Measurements from ENCODE around the gene EFCAB7.

Gene EFCAB7

GRCh38 chr1:63601463-63601862 lies 78.1 kb downstream of the EFCAB7 start:
- H3K4me2 ChIP-seq (ENCODE audit: insufficient read depth, low read length), result no peak overlapping the region
- peaks cover 6% of the 10 kb centered on the region; the same call in 1 of the 2 replicates for H4K20me1 ChIP-seq (ENCODE audit: insufficient read depth, low read length)
- no peak overlapping the region for H3K27ac ChIP-seq (ENCODE audit: low read length)
- H3K36me3 ChIP-seq (ENCODE audit: insufficient read depth, low read length), result no peaks in the 10 kb centered on the region
- H2AFZ ChIP-seq (ENCODE audit: low read depth, low read length), result no peak overlapping the region
- no peaks in the 10 kb centered on the region for H3K9me3 ChIP-seq (ENCODE audit: insufficient read depth, low read length, severe bottlenecking)
- no peak overlapping the region for H3K9ac ChIP-seq (ENCODE audit: low read depth, low read length)
- ATAC-seq (ENCODE audit: insufficient read depth, low read depth) (no peak), DNase-seq (no peak)
- no peak overlapping the region for H3K4me3 ChIP-seq (ENCODE audit: low read depth in 1 of 2, low read length in 2 of 2)
- no peaks in the 10 kb centered on the region for H3K4me1 ChIP-seq (ENCODE audit: insufficient read depth, low read length)
- peaks cover 1% of the 10 kb centered on the region; the same call in 1 of the 2 replicates for H3K79me2 ChIP-seq (ENCODE audit: insufficient read depth, low read length)
- TF ChIP-seq EZH2 (IDR thresholded peaks at IDR 0.05; ENCODE audit: borderline replicate concordance, low read depth, low read length, severe bottlenecking) (no peak), CTCF (IDR thresholded peaks at IDR 0.05; ENCODE audit: borderline replicate concordance, extremely low read depth, low read length, poor library complexity, severe bottlenecking) (no peak)
- H3K27me3 ChIP-seq (ENCODE audit: insufficient read depth, low read length, poor library complexity), result no peaks in the 10 kb centered on the region

GRCh38 chr1:63601912-63602311 lies 78.6 kb downstream of the EFCAB7 start:
- Histone ChIP-seq H3K27me3 (ENCODE audit: insufficient read depth, low read length, poor library complexity) (no peaks in the 10 kb centered on the region), H3K79me2 (ENCODE audit: insufficient read depth, low read length) (peaks cover 1% of the 10 kb centered on the region; the same call in 1 of the 2 replicates), H3K36me3 (ENCODE audit: insufficient read depth, low read length) (no peaks in the 10 kb centered on the region), H4K20me1 (ENCODE audit: insufficient read depth, low read length) (peaks cover 4% of the 10 kb centered on the region; the same call in 1 of the 2 replicates), H3K27ac (ENCODE audit: low read length) (no peak overlapping the region), H3K4me1 (ENCODE audit: insufficient read depth, low read length) (no peaks in the 10 kb centered on the region), H3K9me3 (ENCODE audit: insufficient read depth, low read length, severe bottlenecking) (no peaks in the 10 kb centered on the region), H2AFZ (ENCODE audit: low read depth, low read length) (no peak overlapping the region), H3K4me2 (ENCODE audit: insufficient read depth, low read length) (no peak overlapping the region), H3K9ac (ENCODE audit: low read depth, low read length) (no peak overlapping the region), H3K4me3 (ENCODE audit: low read depth in 1 of 2, low read length in 2 of 2) (no peak overlapping the region)
- TF ChIP-seq CTCF (IDR thresholded peaks at IDR 0.05; ENCODE audit: borderline replicate concordance, extremely low read depth, low read length, poor library complexity, severe bottlenecking), result no peak
- TF ChIP-seq EZH2 (IDR thresholded peaks at IDR 0.05; ENCODE audit: borderline replicate concordance, low read depth, low read length, severe bottlenecking), result no peak
- ATAC-seq (ENCODE audit: insufficient read depth, low read depth) (no peak), DNase-seq (no peak)

- H3K4me2 ChIP-seq (ENCODE audit: insufficient read depth, low read length), result no peak overlapping the region
- peaks cover 1% of the 10 kb centered on the region; the same call in 1 of the 2 replicates for H3K79me2 ChIP-seq (ENCODE audit: insufficient read depth, low read length)
- no peak overlapping the region for H3K9ac ChIP-seq (ENCODE audit: low read depth, low read length)
- ATAC-seq (ENCODE audit: insufficient read depth, low read depth) (no peak), DNase-seq (no peak)
- no peak overlapping the region for H3K4me3 ChIP-seq (ENCODE audit: low read depth in 1 of 2, low read length in 2 of 2)
- no peaks in the 10 kb centered on the region for H3K4me1 ChIP-seq (ENCODE audit: insufficient read depth, low read length)
- H3K27ac ChIP-seq (ENCODE audit: low read length), result no peak overlapping the region
- no peaks in the 10 kb centered on the region for H3K9me3 ChIP-seq (ENCODE audit: insufficient read depth, low read length, severe bottlenecking)
- H4K20me1 ChIP-seq (ENCODE audit: insufficient read depth, low read length), result 0 out of 2 replicates have a peak, but pooled peaks cover 3% of the 10 kb centered on the region
- TF ChIP-seq CTCF (IDR thresholded peaks at IDR 0.05; ENCODE audit: borderline replicate concordance, extremely low read depth, low read length, poor library complexity, severe bottlenecking), result no peak
- no peak for TF ChIP-seq EZH2 (IDR thresholded peaks at IDR 0.05; ENCODE audit: borderline replicate concordance, low read depth, low read length, severe bottlenecking)
- no peaks in the 10 kb centered on the region for H3K36me3 ChIP-seq (ENCODE audit: insufficient read depth, low read length)
- H2AFZ ChIP-seq (ENCODE audit: low read depth, low read length), result no peak overlapping the region
- no peaks in the 10 kb centered on the region for H3K27me3 ChIP-seq (ENCODE audit: insufficient read depth, low read length, poor library complexity)
These were observed 79.3 kb downstream of the EFCAB7 start for GRCh38 chr1:63602629-63603028.

Data from DND-41 (cell line).